ENCODE data around the gene SFI1. TPM values are rescaled to one million over a fixed set of nuclear protein-coding genes. Genes with fewer than 3 reads are reported as not detected.

Gene SFI1
- total and polyA plus RNA-seq, 2 of the 4 experiments (the other 2 are of a cell fraction) = 9.9 to 12.0 TPM

GRCh38 chr22:31618471-31619176 lies 122.3 kb downstream of the SFI1 start:
- Histone ChIP-seq H3K4ac (ENCODE audit: low read depth, low read length) (no peak overlapping the region), H4K5ac (ENCODE audit: low read depth, low read length) (no peak overlapping the region), H2BK20ac (ENCODE audit: low read depth, low read length) (no peak overlapping the region), H2BK120ac (ENCODE audit: low read depth, low read length) (no peak overlapping the region), H3K27me3 (ENCODE audit: control insufficient read depth, insufficient read depth, low read length) (no peaks in the 10 kb centered on the region), H3K18ac (ENCODE audit: low read depth, low read length) (no peak overlapping the region), H3K79me1 (ENCODE audit: low read depth in 1 of 2, low read length in 2 of 2) (peaks cover 13 to 38% of the 10 kb centered on the region in 2 experiments), H3K27ac (ENCODE audit: insufficient read depth, low read length) (no peak overlapping the region), H2BK5ac (ENCODE audit: low read depth, low read length, poor library complexity, severe bottlenecking) (no peak overlapping the region), H3K23ac (ENCODE audit: low read depth, low read length) (no peak overlapping the region), H2AFZ (replicated peaks; ENCODE audit: low read length, poor library complexity) (no peak overlapping the region), H4K20me1 (ENCODE audit: insufficient read depth, low read length) (peaks cover 51% of the 10 kb centered on the region), H2BK15ac (ENCODE audit: low read depth, low read length) (no peak overlapping the region), H3K9me3 (ENCODE audit: control insufficient read depth, insufficient read depth, low read length) (no peaks in the 10 kb centered on the region), H3K36me3 (ENCODE audit: control insufficient read depth, insufficient read depth, low read length) (peaks cover 57% of the 10 kb centered on the region), H2AK9ac (replicated peaks; ENCODE audit: low read depth, low read length, poor library complexity) (no peak overlapping the region), H3K4me2 (ENCODE audit: low read depth, low read length) (no peak overlapping the region), H3K4me1 (ENCODE audit: control insufficient read depth, insufficient read depth, low read length) (peaks cover 2% of the 10 kb centered on the region; the same call in 1 of the 2 replicates), H4K8ac (ENCODE audit: low read depth in 2 of 2, low read length in 2 of 2) (no peak overlapping the region), H3K56ac (ENCODE audit: extremely low read depth, insufficient read depth, low read length) (no peak overlapping the region), H3K4me3 (ENCODE audit: insufficient read depth, low read depth, low read length) (no peak overlapping the region), H3K9me1 (ENCODE audit: insufficient read depth, low read length) (peaks cover 7% of the 10 kb centered on the region; the same call in 1 of the 2 replicates), H4K91ac (ENCODE audit: insufficient read depth, low read depth, low read length) (no peak overlapping the region), H2AK5ac (ENCODE audit: low read depth, low read length) (no peak overlapping the region), H3K14ac (replicated peaks; ENCODE audit: low read depth, low read length) (no peak overlapping the region), H3K9ac (ENCODE audit: low read depth, low read length) (no peak overlapping the region)
- intact Hi-C loops (cut with micrococcal nuclease) = no loop called here
- in situ Hi-C loops (cut with MboI; ENCODE audit: low sequenced_read_pairs) = no loop called here
- no peak for DNase-seq
- WGBS, 2 experiments (ENCODE audit: extremely low coverage in 2 of 2, insufficient read length in 1 of 2) = 74% methylated on average over 3 of the region's 5 CpGs; no CpG with 5 or more reads in 1 of the 2 experiments
- BruUV-seq (replicated peaks) = TSS peak; percentile 64
- no peak for ATAC-seq (ENCODE audit: low read depth)
- dilution Hi-C loops (cut with HindIII; ENCODE audit: low sequenced_read_pairs, unreplicated experiment) = no loop called here
- ChIA-PET CTCF (no interaction called here), POLR2A (ENCODE audit: unreplicated experiment) (no interaction called here)
- TF ChIP-seq MAZ (IDR thresholded peaks at IDR 0.05; ENCODE audit: borderline replicate concordance, low read depth, low read length) = no peak
- no peak for TF ChIP-seq ELK1 (IDR thresholded peaks at IDR 0.05; ENCODE audit: borderline replicate concordance, low read depth, low read length)
- no peak for TF ChIP-seq CEBPB (IDR thresholded peaks at IDR 0.05; ENCODE audit: low read depth, low read length)
- TF ChIP-seq USF2 (IDR thresholded peaks at IDR 0.05; ENCODE audit: low read depth, low read length) = no peak
- TF ChIP-seq CTCF (conservative IDR thresholded peaks at IDR 0.05; ENCODE audit: low read depth, low read length) = no peak
- no peak for TF ChIP-seq RFX5 (IDR thresholded peaks at IDR 0.05; ENCODE audit: low read depth, low read length)
- TF ChIP-seq MAFK (IDR thresholded peaks at IDR 0.05; ENCODE audit: low read depth, low read length) = no peak
- TF ChIP-seq BHLHE40 (IDR thresholded peaks at IDR 0.05; ENCODE audit: low read depth, low read length) = no peak
- TF ChIP-seq NFE2L2 (IDR thresholded peaks at IDR 0.05; ENCODE audit: low read depth, low read length) = no peak
- TF ChIP-seq POLR2A (IDR thresholded peaks at IDR 0.05; ENCODE audit: low read depth, low read length) = no peak
- TF ChIP-seq SMC3 (IDR thresholded peaks at IDR 0.05; ENCODE audit: low read depth, low read length) = no peak
- TF ChIP-seq RAD21 (IDR thresholded peaks at IDR 0.05; ENCODE audit: low read length) = no peak
- TF ChIP-seq CHD1 (IDR thresholded peaks at IDR 0.05; ENCODE audit: low read depth, low read length) = no peak
- no peak for TF ChIP-seq MXI1 (IDR thresholded peaks at IDR 0.05; ENCODE audit: borderline replicate concordance, low read depth, low read length)

Measured in IMR-90 (cell line).